ENCODE data around the gene ATP1A4.

The ATP1A4 gene

DNA sequence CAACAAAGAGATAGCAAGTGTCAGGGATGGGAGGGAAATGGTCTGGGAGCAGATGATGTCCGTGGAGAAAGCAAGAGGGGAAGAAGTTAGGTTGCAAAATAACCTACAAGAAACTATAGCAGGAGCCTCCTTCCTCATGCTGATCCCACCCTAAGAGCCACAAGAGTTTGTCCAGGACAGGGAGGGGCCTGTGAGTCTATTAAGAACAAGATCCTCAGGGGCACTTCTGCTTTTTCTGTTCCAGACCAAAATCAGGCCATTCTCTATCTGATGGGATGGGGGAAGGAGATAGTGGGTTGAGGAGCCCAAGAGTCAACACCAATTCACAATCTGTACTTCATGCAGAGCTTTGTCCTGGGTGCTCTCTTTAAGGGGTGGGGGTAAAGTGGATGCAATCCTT lies 7.7 kb upstream of the ATP1A4 start:
- H3K9me3 Mint-ChIP-seq = no peaks in the 10 kb centered on the region
- H3K27ac Mint-ChIP-seq = no peak overlapping the region
- peaks cover 41% of the 10 kb centered on the region for H3K27me3 Mint-ChIP-seq
- CTCF ChIA-PET = no interaction called here
- no peaks in the 10 kb centered on the region for H3K4me1 Mint-ChIP-seq
- H3K36me3 Mint-ChIP-seq = no peaks in the 10 kb centered on the region
- no peak for DNase-seq
- H3K4me3 Mint-ChIP-seq = no peak overlapping the region

DNA sequence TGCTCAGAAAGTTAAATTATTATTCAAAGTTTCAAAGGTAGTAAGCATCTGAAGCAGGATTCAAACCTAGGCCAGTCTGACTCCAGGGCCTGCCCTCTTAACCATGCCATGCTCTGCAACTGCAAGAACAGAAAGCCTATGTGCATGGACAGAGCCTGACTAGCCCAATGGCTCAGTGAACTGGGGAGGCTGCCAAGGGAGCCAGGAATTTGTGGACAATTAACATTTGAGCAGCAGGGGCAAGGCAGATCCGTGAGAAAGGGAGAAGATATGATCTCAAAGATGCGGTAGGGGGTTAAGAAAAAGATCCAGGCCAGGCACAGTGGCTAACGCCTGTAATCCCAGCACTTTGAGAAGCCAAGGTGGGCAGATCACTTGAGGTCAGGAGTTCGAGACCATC lies 6.5 kb upstream of the ATP1A4 start:
- Mint-ChIP-seq H3K27ac (no peak overlapping the region), H3K4me3 (no peak overlapping the region), H3K4me1 (no peaks in the 10 kb centered on the region), H3K9me3 (no peaks in the 10 kb centered on the region), H3K36me3 (no peaks in the 10 kb centered on the region), H3K27me3 (peaks cover 39% of the 10 kb centered on the region)
- CTCF ChIA-PET = no interaction called here
- no peak for DNase-seq

DNA sequence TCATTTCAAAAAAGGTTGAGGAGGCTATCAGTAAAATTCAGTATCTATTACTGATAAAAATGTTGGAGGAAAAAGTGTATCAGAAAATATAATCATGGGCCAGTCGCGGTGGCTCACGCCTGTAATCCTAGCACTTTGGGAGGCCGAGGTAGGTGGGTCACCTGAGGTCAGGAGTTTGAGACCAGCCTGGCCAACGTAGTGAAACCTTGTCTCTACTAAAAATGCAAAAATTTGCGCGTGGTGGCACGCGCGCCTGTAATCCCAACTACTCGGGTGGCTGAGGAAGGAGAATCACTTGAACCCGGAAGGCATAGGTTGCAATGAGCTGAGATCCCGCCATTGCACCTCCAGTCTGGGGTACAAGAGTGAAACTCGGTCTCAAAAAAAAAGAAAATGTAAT lies 5.3 kb upstream of the ATP1A4 start:
- H3K9me3 Mint-ChIP-seq = no peaks in the 10 kb centered on the region
- CTCF ChIA-PET = no interaction called here
- H3K27me3 Mint-ChIP-seq = peaks cover 38% of the 10 kb centered on the region
- H3K36me3 Mint-ChIP-seq = no peaks in the 10 kb centered on the region
- H3K4me3 Mint-ChIP-seq = no peak overlapping the region
- no peak for DNase-seq
- H3K4me1 Mint-ChIP-seq = no peaks in the 10 kb centered on the region
- no peak overlapping the region for H3K27ac Mint-ChIP-seq

DNA sequence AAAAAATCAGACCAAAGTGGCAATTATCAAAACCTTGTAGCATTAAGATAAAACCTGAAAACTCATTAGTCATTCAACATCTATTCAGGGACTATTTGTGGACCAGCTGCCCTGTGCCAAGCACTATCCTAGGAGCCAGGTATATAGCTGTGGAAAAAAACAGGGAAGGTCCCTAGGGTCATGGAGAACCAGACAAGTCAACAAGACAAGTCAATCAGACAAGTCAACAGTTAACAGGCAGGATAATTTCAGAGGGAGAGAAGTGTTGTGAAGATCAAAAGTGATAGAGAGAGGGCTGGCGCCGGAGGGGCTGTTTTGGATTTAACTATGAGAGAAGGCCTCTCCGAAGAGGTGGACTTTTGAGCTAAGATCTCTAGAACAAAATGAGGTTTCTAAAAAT lies 3.3 kb upstream of the ATP1A4 start:
- no peak for DNase-seq
- Mint-ChIP-seq H3K9me3 (no peaks in the 10 kb centered on the region), H3K4me3 (no peak overlapping the region), H3K27ac (no peak overlapping the region), H3K36me3 (no peaks in the 10 kb centered on the region), H3K4me1 (no peaks in the 10 kb centered on the region), H3K27me3 (peaks cover 34% of the 10 kb centered on the region)
- CTCF ChIA-PET = interaction anchor here (0.8 to 0.9 kb wide), 3 partner anchors 11 to 53 kb away, joined by 3 read pairs; no protein-coding TSS in a partner anchor

DNA sequence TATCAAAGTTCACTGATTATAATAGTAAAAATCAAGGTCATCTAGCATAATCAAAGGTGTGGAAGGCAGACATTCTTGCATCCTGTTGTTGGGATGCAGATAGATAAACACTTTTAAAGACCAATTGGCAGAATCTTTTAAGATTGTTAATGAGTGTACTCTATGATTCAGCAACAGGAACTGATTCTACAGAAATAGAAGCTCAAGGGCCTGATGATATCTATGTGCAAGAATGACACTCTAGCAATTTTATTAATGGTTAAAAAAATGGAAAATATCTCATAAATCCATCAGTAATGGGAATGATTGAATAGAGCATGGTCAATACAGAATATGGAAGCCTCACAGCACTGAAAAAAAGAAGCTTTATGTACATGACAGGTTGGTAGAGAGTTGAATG lies 2.2 kb upstream of the ATP1A4 start:
- Mint-ChIP-seq H3K4me1 (no peaks in the 10 kb centered on the region), H3K4me3 (no peak overlapping the region), H3K9me3 (no peaks in the 10 kb centered on the region), H3K27me3 (peaks cover 31% of the 10 kb centered on the region), H3K36me3 (no peaks in the 10 kb centered on the region), H3K27ac (no peak overlapping the region)
- no peak for DNase-seq
- CTCF ChIA-PET = no interaction called here

DNA sequence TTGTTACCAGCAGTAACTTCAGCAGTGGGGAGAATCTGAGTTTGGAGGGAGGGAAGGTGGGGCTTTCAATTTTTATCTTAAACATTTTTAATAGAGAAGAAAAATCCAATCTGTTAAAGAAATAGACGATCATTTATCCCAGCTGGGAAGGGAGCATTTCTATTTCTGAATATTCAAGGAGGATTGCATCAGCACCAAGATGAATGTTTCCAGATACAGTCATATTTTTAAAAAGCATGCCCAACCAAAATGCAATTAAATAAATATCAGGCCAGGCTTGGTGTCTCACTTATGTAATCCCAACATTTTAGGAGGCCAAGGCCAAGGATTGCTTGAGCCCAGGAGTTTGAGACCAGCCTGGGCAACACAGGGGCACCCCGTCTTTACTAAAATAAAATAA lies 1.7 kb upstream of the ATP1A4 start:
- no peaks in the 10 kb centered on the region for H3K36me3 Mint-ChIP-seq
- no peaks in the 10 kb centered on the region for H3K9me3 Mint-ChIP-seq
- no peaks in the 10 kb centered on the region for H3K4me1 Mint-ChIP-seq
- CTCF ChIA-PET = no interaction called here
- H3K27me3 Mint-ChIP-seq = peaks cover 31% of the 10 kb centered on the region
- H3K4me3 Mint-ChIP-seq = no peak overlapping the region
- H3K27ac Mint-ChIP-seq = no peak overlapping the region
- DNase-seq = no peak

DNA sequence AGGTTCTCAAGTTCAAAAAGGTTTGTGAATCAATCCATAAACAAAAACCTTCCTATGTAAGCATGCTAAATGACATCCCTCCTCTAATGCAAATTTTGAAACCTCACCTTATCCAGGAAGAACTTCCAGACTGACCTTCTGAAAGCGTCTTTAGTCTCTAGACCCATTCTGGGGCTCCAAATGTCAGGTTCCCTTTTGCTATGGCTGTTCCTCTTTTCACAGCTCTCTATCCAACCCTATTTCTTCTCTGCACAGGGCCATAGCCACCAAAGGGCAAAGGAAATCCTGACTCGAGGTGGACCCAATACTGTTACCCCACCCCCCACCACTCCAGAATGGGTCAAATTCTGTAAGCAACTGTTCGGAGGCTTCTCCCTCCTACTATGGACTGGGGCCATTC lies 3.4 kb downstream of the ATP1A4 start:
- no peaks in the 10 kb centered on the region for H3K36me3 Mint-ChIP-seq
- no peaks in the 10 kb centered on the region for H3K4me1 Mint-ChIP-seq
- H3K27ac Mint-ChIP-seq = no peak overlapping the region
- DNase-seq = no peak
- no peaks in the 10 kb centered on the region for H3K9me3 Mint-ChIP-seq
- H3K27me3 Mint-ChIP-seq = peaks cover 42% of the 10 kb centered on the region
- H3K4me3 Mint-ChIP-seq = no peak overlapping the region
- CTCF ChIA-PET = no interaction called here

DNA sequence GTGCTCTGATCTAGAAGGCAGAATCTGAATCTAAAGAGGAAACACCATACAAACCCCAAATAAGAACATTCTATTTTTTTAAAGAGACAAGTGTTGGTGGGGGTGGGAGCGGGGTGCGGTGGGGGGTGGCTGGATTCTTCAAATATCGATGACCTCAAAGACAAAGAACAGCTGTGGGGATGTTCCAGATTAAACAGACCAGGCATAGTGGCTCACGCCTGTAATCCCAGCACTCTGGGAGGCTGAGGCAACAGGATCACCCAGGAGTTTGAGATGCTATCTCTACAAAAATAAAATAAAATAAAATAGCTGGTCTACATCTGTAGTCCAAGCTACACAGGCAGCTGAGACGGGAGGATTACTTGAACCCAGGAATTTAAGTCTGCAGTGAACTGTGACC lies 5.0 kb downstream of the ATP1A4 start:
- CTCF ChIA-PET = interaction anchor here (1.1 kb wide), 1 partner anchor 36 kb away, joined by 4 read pairs; no protein-coding TSS in a partner anchor
- no peak overlapping the region for H3K4me3 Mint-ChIP-seq
- no peak overlapping the region for H3K27ac Mint-ChIP-seq
- H3K36me3 Mint-ChIP-seq = no peaks in the 10 kb centered on the region
- DNase-seq = no peak
- H3K27me3 Mint-ChIP-seq = peaks cover 42% of the 10 kb centered on the region
- H3K4me1 Mint-ChIP-seq = no peaks in the 10 kb centered on the region
- H3K9me3 Mint-ChIP-seq = no peaks in the 10 kb centered on the region

DNA sequence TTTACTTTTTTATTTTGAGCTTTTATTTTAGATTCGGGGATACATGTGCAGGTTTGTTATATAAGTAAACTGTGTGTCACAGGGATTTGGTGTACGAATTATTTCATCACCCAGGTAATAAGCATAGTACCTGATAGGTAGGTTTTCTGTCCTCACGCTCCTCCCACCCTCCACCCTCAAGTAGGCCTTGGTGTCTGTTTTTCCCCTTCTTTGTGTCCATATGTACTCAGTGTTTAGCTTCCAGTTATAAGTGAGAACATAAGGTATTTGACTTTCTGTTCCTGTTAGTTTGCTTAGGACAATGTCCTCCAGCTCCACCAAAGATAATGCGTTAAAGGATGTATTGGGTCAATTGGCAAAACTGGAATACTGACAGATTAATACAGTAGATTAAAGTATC lies 5.8 kb downstream of the ATP1A4 start:
- Mint-ChIP-seq H3K27me3 (peaks cover 38% of the 10 kb centered on the region), H3K4me1 (no peaks in the 10 kb centered on the region), H3K9me3 (no peaks in the 10 kb centered on the region), H3K4me3 (no peak overlapping the region), H3K36me3 (no peaks in the 10 kb centered on the region), H3K27ac (no peak overlapping the region)
- DNase-seq = no peak
- CTCF ChIA-PET = no interaction called here

DNA sequence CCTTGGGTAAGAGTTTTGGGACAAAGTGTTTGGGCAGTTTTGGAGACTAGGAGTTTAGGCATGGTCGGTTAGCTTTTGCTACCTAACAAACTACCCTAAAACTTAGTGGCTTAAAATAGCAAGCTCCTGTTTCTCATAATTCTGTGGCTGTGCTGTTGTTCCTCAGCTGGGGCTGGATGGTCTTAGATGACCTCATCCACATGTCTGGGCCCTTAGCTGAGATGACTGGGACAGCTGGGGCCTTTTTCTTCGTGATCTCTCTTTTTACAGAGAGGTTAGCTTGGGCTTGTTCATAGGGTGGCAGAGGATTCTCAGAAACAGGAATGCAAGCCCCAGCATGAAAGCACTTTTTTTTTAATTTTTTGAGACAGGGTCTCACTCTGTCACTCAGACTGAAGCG lies 6.6 kb downstream of the ATP1A4 start:
- H3K36me3 Mint-ChIP-seq = no peaks in the 10 kb centered on the region
- no peak overlapping the region for H3K27ac Mint-ChIP-seq
- H3K4me1 Mint-ChIP-seq = no peaks in the 10 kb centered on the region
- H3K27me3 Mint-ChIP-seq = peaks cover 35% of the 10 kb centered on the region
- H3K4me3 Mint-ChIP-seq = no peak overlapping the region
- no peak for DNase-seq
- CTCF ChIA-PET = interaction anchor here (1.8 kb wide), 1 partner anchor 94 kb away, joined by 7 read pairs; no protein-coding TSS in a partner anchor
- H3K9me3 Mint-ChIP-seq = no peaks in the 10 kb centered on the region

DNA sequence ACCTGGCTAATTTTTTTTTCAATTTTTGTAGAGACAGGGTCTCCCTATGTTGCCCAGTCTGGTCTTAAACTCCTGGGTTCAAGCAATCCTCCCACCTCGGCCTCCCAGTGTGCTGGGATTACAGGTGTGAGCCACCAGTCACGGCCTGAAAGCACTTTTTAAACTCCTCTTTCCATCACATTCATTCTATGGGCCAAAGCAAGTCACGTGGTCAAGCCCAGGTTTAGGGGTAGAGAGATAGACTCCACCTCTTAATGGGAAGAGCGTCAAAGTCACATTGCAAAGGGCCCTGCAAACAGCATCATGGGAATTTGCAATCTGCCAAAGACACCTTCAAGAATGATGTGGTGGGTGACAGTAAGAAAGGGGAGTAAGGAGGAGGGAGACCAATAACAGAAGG lies 7.1 kb downstream of the ATP1A4 start:
- Mint-ChIP-seq H3K4me3 (no peak overlapping the region), H3K4me1 (no peaks in the 10 kb centered on the region), H3K36me3 (no peaks in the 10 kb centered on the region), H3K27ac (no peak overlapping the region), H3K27me3 (peaks cover 34% of the 10 kb centered on the region), H3K9me3 (no peaks in the 10 kb centered on the region)
- CTCF ChIA-PET = interaction anchor here (1.4 to 1.8 kb wide), 3 partner anchors 35 to 218 kb away, joined by 3 to 7 read pairs (median 5); no protein-coding TSS in a partner anchor
- DNase-seq = no peak

DNA sequence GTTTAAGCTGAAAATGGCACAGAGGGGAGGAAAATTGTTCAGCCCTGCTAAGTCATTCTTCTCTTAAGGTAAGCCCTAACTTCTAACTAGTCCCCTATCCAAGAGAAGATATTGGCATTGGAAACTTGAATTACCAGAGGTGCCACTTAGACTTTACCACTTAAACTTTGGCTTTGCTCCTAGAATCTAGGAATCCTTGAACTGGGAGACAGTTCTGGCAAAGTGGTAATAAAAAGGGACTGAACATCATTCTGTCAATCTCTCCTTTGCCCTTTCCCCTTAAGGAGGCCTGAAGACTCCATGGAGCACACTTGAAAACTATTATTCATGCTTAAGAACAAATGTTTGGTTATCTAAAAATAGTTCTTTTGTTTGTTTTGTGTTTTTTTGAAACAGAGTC lies 8.4 kb downstream of the ATP1A4 start:
- CTCF ChIA-PET = interaction anchor here (0.5 to 1.8 kb wide), 5 partner anchors 21 to 217 kb away, joined by 3 to 7 read pairs (median 3); no protein-coding TSS in a partner anchor
- no peaks in the 10 kb centered on the region for H3K4me1 Mint-ChIP-seq
- no peak overlapping the region for H3K4me3 Mint-ChIP-seq
- no peaks in the 10 kb centered on the region for H3K9me3 Mint-ChIP-seq
- no peak for DNase-seq
- H3K27me3 Mint-ChIP-seq = peaks cover 37% of the 10 kb centered on the region
- no peak overlapping the region for H3K27ac Mint-ChIP-seq
- no peaks in the 10 kb centered on the region for H3K36me3 Mint-ChIP-seq

DNA sequence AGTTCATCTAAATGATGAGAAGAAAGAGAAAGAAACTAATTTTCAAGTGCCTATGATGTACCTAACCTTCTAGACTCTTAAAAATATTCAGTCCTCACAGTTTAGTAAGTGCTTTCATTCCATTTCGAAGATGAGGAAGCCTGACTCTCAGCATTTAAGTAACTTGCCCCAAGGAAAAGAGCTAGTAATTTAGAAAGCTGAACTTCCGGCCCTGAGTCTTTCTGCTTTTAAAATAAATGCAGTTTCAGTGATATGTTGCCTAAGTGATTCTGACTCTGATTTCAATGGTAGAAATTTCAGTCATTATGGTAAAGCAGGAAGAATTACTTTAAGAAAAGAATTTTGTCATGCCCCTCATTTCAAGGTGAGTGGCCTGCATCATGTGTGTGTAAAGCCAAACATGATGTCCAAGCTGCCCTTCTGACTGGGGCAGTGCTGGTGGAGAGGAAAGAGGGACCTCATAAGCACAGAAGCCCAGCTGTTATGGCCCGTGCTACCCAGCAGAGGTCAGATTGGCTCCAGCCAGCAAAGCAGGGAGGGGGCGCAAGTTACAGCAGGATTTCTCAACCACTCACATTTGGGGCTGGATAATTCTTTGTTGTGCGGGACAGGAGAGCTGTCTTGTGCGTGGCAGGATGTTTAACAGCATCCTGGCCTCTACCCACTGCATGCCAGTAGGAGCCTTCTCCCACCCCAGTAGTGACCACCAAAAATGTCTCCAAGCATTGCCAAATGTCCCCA lies 10.7 kb downstream of the ATP1A4 start:
- CTCF ChIA-PET = interaction anchor here (0.9 kb wide), 1 partner anchor 57 kb away, joined by 3 read pairs; no protein-coding TSS in a partner anchor
- H3K27me3 Mint-ChIP-seq = peaks cover 46% of the 10 kb centered on the region
- H3K4me1 Mint-ChIP-seq = no peaks in the 10 kb centered on the region
- DNase-seq = no peak
- H3K36me3 Mint-ChIP-seq = no peaks in the 10 kb centered on the region
- H3K9me3 Mint-ChIP-seq = no peaks in the 10 kb centered on the region
- H3K27ac Mint-ChIP-seq = no peak overlapping the region
- no peak overlapping the region for H3K4me3 Mint-ChIP-seq

DNA sequence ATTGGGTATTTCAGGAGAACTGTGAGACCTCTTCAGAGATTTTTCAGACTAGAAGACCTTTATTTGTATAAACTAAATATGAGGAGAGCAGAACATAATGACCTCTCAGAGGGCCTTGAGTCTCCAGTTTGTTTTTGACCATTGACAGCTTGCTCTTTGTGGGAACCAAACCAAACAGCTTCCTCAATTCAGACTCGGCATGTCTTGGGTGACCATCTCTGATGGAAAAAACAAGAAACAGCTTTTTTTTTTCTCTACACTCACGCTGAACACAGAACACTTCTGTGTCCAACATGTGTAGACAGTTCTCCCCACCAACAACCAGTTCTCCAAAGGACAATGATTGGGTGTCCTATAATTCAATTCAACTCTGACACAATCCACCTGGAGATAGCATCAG lies 11.5 kb downstream of the ATP1A4 start:
- no peaks in the 10 kb centered on the region for H3K36me3 Mint-ChIP-seq
- H3K4me1 Mint-ChIP-seq = no peaks in the 10 kb centered on the region
- CTCF ChIA-PET = no interaction called here
- H3K9me3 Mint-ChIP-seq = no peaks in the 10 kb centered on the region
- no peak overlapping the region for H3K27ac Mint-ChIP-seq
- peaks cover 52% of the 10 kb centered on the region for H3K27me3 Mint-ChIP-seq
- DNase-seq = no peak
- H3K4me3 Mint-ChIP-seq = no peak overlapping the region

DNA sequence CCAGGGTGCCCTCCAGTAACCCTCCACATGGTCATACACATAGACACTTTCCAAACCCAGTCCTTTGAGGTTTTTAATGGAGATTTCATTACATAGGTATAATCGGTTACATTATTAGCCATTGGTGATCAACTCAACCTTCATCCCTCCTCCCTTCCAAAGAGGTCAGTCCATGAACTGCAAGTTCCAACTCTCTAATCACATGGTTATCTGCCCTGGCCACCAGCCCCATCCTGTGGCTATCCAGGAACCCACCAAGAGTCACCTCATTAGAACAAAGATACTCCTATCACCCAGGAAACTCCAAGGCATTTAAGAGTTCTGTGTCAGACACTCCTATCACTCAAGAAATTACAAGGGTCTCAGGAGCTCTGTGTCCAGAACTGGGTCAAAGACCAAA lies 12.2 kb downstream of the ATP1A4 start:
- Mint-ChIP-seq H3K4me1 (no peaks in the 10 kb centered on the region), H3K27me3 (peaks cover 47% of the 10 kb centered on the region), H3K9me3 (no peaks in the 10 kb centered on the region), H3K4me3 (no peak overlapping the region), H3K27ac (no peak overlapping the region), H3K36me3 (no peaks in the 10 kb centered on the region)
- no peak for DNase-seq
- CTCF ChIA-PET = no interaction called here

Measured in activated naive CD4-positive, alpha-beta T cell treated with anti-CD3 and anti-CD28 coated beads, Interleukin-2, amount 10 ng/mL, durations not matched to agents 7 days and 5 days (primary cell).